ENCODE data around the gene ANKH. TPM values are rescaled to one million over a fixed set of nuclear protein-coding genes. Genes with fewer than 3 reads are reported as not detected.

Gene ANKH
- total RNA-seq, 2 donors from 2014 or later = 177 to 205 TPM

- Histone ChIP-seq H3K9me3 (no peaks in the 10 kb centered on the region), H3K27me3 (replicated peaks; ENCODE audit: insufficient read depth) (no peaks in the 10 kb centered on the region), H3K4me3 (no peak overlapping the region), H3K4me1 (ENCODE audit: control insufficient read depth in 1 of 2, low read depth in 2 of 2) (peaks cover 6 to 40% of the 10 kb centered on the region in 2 donors), H3K27ac (no peak overlapping the region), H3K36me3 (peaks cover 4% of the 10 kb centered on the region)
- DNase-seq (ENCODE audit: low spot score) (no peak), ATAC-seq (ENCODE audit: insufficient number of reproducible peaks, low FRiP score, low read depth) (no peak)
- TF ChIP-seq CTCF (IDR thresholded peaks at IDR 0.05) = no peak
Measured at GRCh38 chr5:14851999-14852526, 19.5 kb downstream of the ANKH start.

GRCh38 chr5:14851597-14851996, 20.0 kb downstream of the ANKH start:
- Histone ChIP-seq H3K4me3 (no peak overlapping the region), H3K4me1 (ENCODE audit: control insufficient read depth in 1 of 2, low read depth in 2 of 2) (peaks cover 6 to 44% of the 10 kb centered on the region in 2 donors), H3K9me3 (no peaks in the 10 kb centered on the region), H3K27me3 (replicated peaks; ENCODE audit: insufficient read depth) (no peaks in the 10 kb centered on the region), H3K36me3 (peaks cover 4% of the 10 kb centered on the region), H3K27ac (no peak overlapping the region)
- no peak for ATAC-seq (ENCODE audit: insufficient number of reproducible peaks, low FRiP score, low read depth)
- no peak for TF ChIP-seq CTCF (IDR thresholded peaks at IDR 0.05)
- DNase-seq (ENCODE audit: low spot score) = no peak

GRCh38 chr5:14851050-14851419, 20.5 kb downstream of the ANKH start:
- Histone ChIP-seq H3K4me3 (no peak overlapping the region), H3K9me3 (no peaks in the 10 kb centered on the region), H3K27ac (no peak overlapping the region), H3K36me3 (peaks cover 4% of the 10 kb centered on the region), H3K27me3 (replicated peaks; ENCODE audit: insufficient read depth) (no peaks in the 10 kb centered on the region), H3K4me1 (ENCODE audit: control insufficient read depth in 1 of 2, low read depth in 2 of 2) (peaks cover 6 to 46% of the 10 kb centered on the region in 2 donors)
- no peak for TF ChIP-seq CTCF (IDR thresholded peaks at IDR 0.05)
- no peak for ATAC-seq (ENCODE audit: insufficient number of reproducible peaks, low FRiP score, low read depth)
- DNase-seq (ENCODE audit: low spot score) = no peak

GRCh38 chr5:14850419-14851049, 21.0 kb downstream of the ANKH start:
- ATAC-seq (ENCODE audit: insufficient number of reproducible peaks, low FRiP score, low read depth) (no peak), DNase-seq (ENCODE audit: low spot score) (no peak)

More at GRCh38 chr5:14850419-14851049, 21.0 kb downstream of the ANKH start:
- H3K36me3 ChIP-seq = peaks cover 4% of the 10 kb centered on the region
- TF ChIP-seq CTCF (IDR thresholded peaks at IDR 0.05) = no peak
- H3K27ac ChIP-seq = no peak overlapping the region
- no peak overlapping the region for H3K4me3 ChIP-seq
- H3K9me3 ChIP-seq = no peaks in the 10 kb centered on the region
- peaks cover 6 to 46% of the 10 kb centered on the region in 2 donors for H3K4me1 ChIP-seq (ENCODE audit: control insufficient read depth in 1 of 2, low read depth in 2 of 2)
- no peaks in the 10 kb centered on the region for H3K27me3 ChIP-seq (replicated peaks; ENCODE audit: insufficient read depth)
